ENCODE data around the gene WWOX. TPM values are rescaled to one million over a fixed set of nuclear protein-coding genes. Genes with fewer than 3 reads are reported as not detected.

Gene WWOX
- total and polyA plus RNA-seq, 2 of the 8 experiments (the other 6 are each of a cell fraction or from before 2014, with no cell fraction given) = 5.4 to 16.7 TPM

- no peaks in the 10 kb centered on the region for H3K79me2 ChIP-seq (ENCODE audit: control insufficient read depth in 1 of 2, insufficient read depth in 2 of 2, low read length in 2 of 2)
- no peak overlapping the region for H3K9ac ChIP-seq (replicated peaks in 1 of 4; ENCODE audit: extremely low read depth in 1 of 4, low read depth in 3 of 4, low read length in 3 of 4)
- H2AK5ac ChIP-seq (ENCODE audit: low read depth, low read length) = no peak overlapping the region
- no peak overlapping the region for H3K4me2 ChIP-seq (ENCODE audit: insufficient read depth in 1 of 2, low read depth in 2 of 2, low read length in 2 of 2)
- H3K14ac ChIP-seq (ENCODE audit: insufficient read length) = no peak overlapping the region
- H3K4me1 ChIP-seq (replicated peaks in 1 of 4; ENCODE audit: control insufficient read depth in 3 of 4, insufficient read depth in 4 of 4, low read length in 3 of 4) = no peaks in the 10 kb centered on the region
- no peaks in the 10 kb centered on the region for H3K9me3 ChIP-seq (ENCODE audit: insufficient read depth in 2 of 2, low read depth in 1 of 2, low read length in 1 of 2)
- no peak overlapping the region for H4K91ac ChIP-seq (replicated peaks; ENCODE audit: insufficient read length, low read length)
- no peak overlapping the region for H4K8ac ChIP-seq (ENCODE audit: extremely low read depth, insufficient read depth, low read length)
- POLR2A ChIA-PET (ENCODE audit: partially characterized antibody) = no interaction called here
- no peak overlapping the region for H2BK20ac ChIP-seq (ENCODE audit: low read length)
- H2BK15ac ChIP-seq (ENCODE audit: low read length) = no peak overlapping the region
- no peak overlapping the region for H3K56ac ChIP-seq (replicated peaks; ENCODE audit: insufficient read length, low read depth, low read length)
- H4K20me1 ChIP-seq (replicated peaks in 1 of 2; ENCODE audit: control insufficient read depth in 1 of 2, insufficient read depth in 2 of 2, low read length in 2 of 2) = no peaks in the 10 kb centered on the region
- H3K4me3 ChIP-seq (ENCODE audit: extremely low read depth in 1 of 4, insufficient read depth in 2 of 4, low read depth in 3 of 4, low read length in 4 of 4) = no peak overlapping the region
- no peak overlapping the region for H3K23ac ChIP-seq (ENCODE audit: insufficient read length)
- H2AFZ ChIP-seq (ENCODE audit: low read length) = no peak overlapping the region
- H2BK12ac ChIP-seq (ENCODE audit: low read depth, low read length) = no peak overlapping the region
- H3K23me2 ChIP-seq (ENCODE audit: low read depth, low read length) = no peaks in the 10 kb centered on the region
- 94% methylated on average over 18 of the region's 18 CpGs; no CpG with 5 or more reads in 1 of the 2 experiments for WGBS, 2 experiments (ENCODE audit: extremely low coverage in 1 of 2, insufficient coverage in 1 of 2, insufficient read length in 1 of 2, insufficient replicate concordance in 2 of 2, low coverage in 1 of 2, low lambda C conversion rate in 2 of 2, missing lambda C conversion rate in 1 of 2)
- DNase-seq (ENCODE audit: low read depth in 1 of 2, low spot score in 2 of 2) (no peak), FAIRE-seq (no peak)
- no peaks in the 10 kb centered on the region for H3K79me1 ChIP-seq (ENCODE audit: low read depth, low read length)
- H2BK5ac ChIP-seq (ENCODE audit: low read depth, low read length) = no peak overlapping the region
- H3K27ac ChIP-seq (ENCODE audit: low read depth, low read length) = no peak overlapping the region
- no peak overlapping the region for H3K18ac ChIP-seq (ENCODE audit: extremely low read depth, low read length)
- TF ChIP-seq E2F6 (IDR thresholded peaks at IDR 0.05) = no peak
- no peak for TF ChIP-seq TAF1 (IDR thresholded peaks at IDR 0.05; ENCODE audit: low read depth, low read length)
- H2BK120ac ChIP-seq (replicated peaks; ENCODE audit: low read depth, low read length) = no peak overlapping the region
- no peaks in the 10 kb centered on the region for H3K27me3 ChIP-seq (replicated peaks in 1 of 4; ENCODE audit: control insufficient read depth in 3 of 4, extremely low read depth in 1 of 4, insufficient read depth in 3 of 4, low read length in 3 of 4)
- no peak overlapping the region for H3K4ac ChIP-seq (replicated peaks; ENCODE audit: insufficient read length, low read depth, low read length)
- no peak overlapping the region for H4K5ac ChIP-seq (ENCODE audit: insufficient read length, low read depth, low read length)
- CTCF ChIA-PET (ENCODE audit: partially characterized antibody) = interaction anchor here (1.3 kb wide), 1 partner anchor 158 kb away, joined by 3 read pairs; no protein-coding TSS in a partner anchor
- H3K36me3 ChIP-seq (ENCODE audit: control insufficient read depth in 2 of 4, insufficient read depth in 4 of 4, low read length in 3 of 4) = no peaks in the 10 kb centered on the region
Measured at GRCh38 chr16:79083508-79084299, 984.2 kb downstream of the WWOX start.

Data from H1 (cell line).